Central memory CD8-positive, alpha-beta T cell (primary cell): Measurements from ENCODE around the gene BNIP2.

Source experiments
- ATAC-seq: fragments of 150-1000 bp; cut with Tn5 transposase; replicated peaks from 2 replicates; pipeline ENCODE4 v1.10.0; 2022; ENCODE audit warnings: mild to moderate bottlenecking, moderate FRiP score, moderate number of reproducible peaks; ENCODE audit not compliant: poor library complexity, severe bottlenecking; ENCODE audit errors: extremely low read depth
- DNase-seq, 2 donors: peaks; one replicate each; pipeline ENCODE4 v3.0.0; 2021; ENCODE audit warnings: low spot score in 2 of 2
- H3K27ac Mint-ChIP-seq: one replicate; pipeline ENCODE4 v1.8.0; 2022; ENCODE audit warnings: low read depth, mild to moderate bottlenecking, moderate library complexity, mixed read lengths
- H3K27me3 Mint-ChIP-seq: one replicate; pipeline ENCODE4 v1.8.0; 2022; ENCODE audit warnings: mixed read lengths
- H3K36me3 Mint-ChIP-seq: one replicate; pipeline ENCODE4 v1.8.0; 2022; ENCODE audit warnings: mild to moderate bottlenecking, moderate library complexity, mixed read lengths; ENCODE audit not compliant: insufficient read depth
- H3K4me1 Mint-ChIP-seq: one replicate; pipeline ENCODE4 v1.8.0; 2022; ENCODE audit warnings: mixed read lengths
- H3K4me3 Mint-ChIP-seq: one replicate; pipeline ENCODE4 v1.8.0; 2022; ENCODE audit warnings: mild to moderate bottlenecking, moderate library complexity, mixed read lengths
- H3K9me3 Mint-ChIP-seq: one replicate; pipeline ENCODE4 v1.8.0; 2022; ENCODE audit warnings: mixed read lengths

The BNIP2 gene

GRCh38 chr15:59680346-59680745 lies 8.8 kb downstream of the BNIP2 start:
- DNase-seq (no peak), ATAC-seq (no peak)
- Mint-ChIP-seq H3K9me3 (no peaks in the 10 kb centered on the region), H3K4me1 (peaks cover 9% of the 10 kb centered on the region), H3K27ac (no peak overlapping the region), H3K27me3 (no peaks in the 10 kb centered on the region), H3K4me3 (no peak overlapping the region), H3K36me3 (peaks cover 71% of the 10 kb centered on the region)

GRCh38 chr15:59678620-59679019 lies 10.5 kb downstream of the BNIP2 start:
- no peaks in the 10 kb centered on the region for H3K27me3 Mint-ChIP-seq
- no peaks in the 10 kb centered on the region for H3K9me3 Mint-ChIP-seq
- DNase-seq (no peak), ATAC-seq (no peak)
- peaks cover 85% of the 10 kb centered on the region for H3K36me3 Mint-ChIP-seq
- no peak overlapping the region for H3K27ac Mint-ChIP-seq
- no peaks in the 10 kb centered on the region for H3K4me1 Mint-ChIP-seq
- no peak overlapping the region for H3K4me3 Mint-ChIP-seq

GRCh38 chr15:59678172-59678571 lies 10.9 kb downstream of the BNIP2 start:
- Mint-ChIP-seq H3K4me1 (no peaks in the 10 kb centered on the region), H3K4me3 (no peak overlapping the region), H3K36me3 (peaks cover 88% of the 10 kb centered on the region), H3K27ac (no peak overlapping the region), H3K27me3 (no peaks in the 10 kb centered on the region), H3K9me3 (no peaks in the 10 kb centered on the region)
- ATAC-seq (no peak), DNase-seq (no peak)

- Mint-ChIP-seq H3K9me3 (no peaks in the 10 kb centered on the region), H3K27ac (no peak overlapping the region), H3K4me1 (no peaks in the 10 kb centered on the region), H3K4me3 (no peak overlapping the region), H3K27me3 (no peaks in the 10 kb centered on the region), H3K36me3 (peaks cover 87% of the 10 kb centered on the region)
- no peak for ATAC-seq
- DNase-seq: no peak
Measured at GRCh38 chr15:59676565-59676964, 12.6 kb downstream of the BNIP2 start.

GRCh38 chr15:59674361-59674877 lies 14.7 kb downstream of the BNIP2 start:
- no peaks in the 10 kb centered on the region for H3K27me3 Mint-ChIP-seq
- no peaks in the 10 kb centered on the region for H3K4me1 Mint-ChIP-seq
- ATAC-seq (no peak), DNase-seq (no peak)
- H3K4me3 Mint-ChIP-seq: no peak overlapping the region
- H3K36me3 Mint-ChIP-seq: peaks cover 88% of the 10 kb centered on the region
- no peak overlapping the region for H3K27ac Mint-ChIP-seq
- no peaks in the 10 kb centered on the region for H3K9me3 Mint-ChIP-seq

- Mint-ChIP-seq H3K9me3 (no peaks in the 10 kb centered on the region), H3K27ac (no peak overlapping the region), H3K27me3 (no peaks in the 10 kb centered on the region), H3K36me3 (peaks cover 58% of the 10 kb centered on the region), H3K4me3 (no peak overlapping the region), H3K4me1 (peaks cover 5% of the 10 kb centered on the region)
- no peak for DNase-seq
- ATAC-seq: no peak
Measured at GRCh38 chr15:59668556-59668955, 20.6 kb downstream of the BNIP2 start.

GRCh38 chr15:59662260-59662659 lies 26.9 kb downstream of the BNIP2 start:
- Mint-ChIP-seq H3K9me3 (no peaks in the 10 kb centered on the region), H3K4me3 (no peak overlapping the region), H3K4me1 (peaks cover 5% of the 10 kb centered on the region), H3K27ac (no peak overlapping the region), H3K27me3 (no peaks in the 10 kb centered on the region), H3K36me3 (peaks cover 41% of the 10 kb centered on the region)
- DNase-seq (no peak), ATAC-seq (no peak)

- no peak overlapping the region for H3K4me3 Mint-ChIP-seq
- DNase-seq (no peak), ATAC-seq (no peak)
- H3K36me3 Mint-ChIP-seq: peaks cover 26% of the 10 kb centered on the region
- H3K4me1 Mint-ChIP-seq: no peaks in the 10 kb centered on the region
- H3K27ac Mint-ChIP-seq: no peak overlapping the region
- no peaks in the 10 kb centered on the region for H3K9me3 Mint-ChIP-seq
- no peaks in the 10 kb centered on the region for H3K27me3 Mint-ChIP-seq
Measured at GRCh38 chr15:59659366-59659765, 29.8 kb downstream of the BNIP2 start.

GRCh38 chr15:59657635-59658125 lies 31.4 kb downstream of the BNIP2 start:
- Mint-ChIP-seq H3K27me3 (no peaks in the 10 kb centered on the region), H3K9me3 (no peaks in the 10 kb centered on the region), H3K36me3 (peaks cover 21% of the 10 kb centered on the region), H3K27ac (no peak overlapping the region), H3K4me3 (no peak overlapping the region), H3K4me1 (peaks cover 4% of the 10 kb centered on the region)
- DNase-seq (no peak), ATAC-seq (peak; percentile 20)

GRCh38 chr15:59656897-59657634 lies 32.1 kb downstream of the BNIP2 start, which contains the start of gene GTF2A2:
Gene GTF2A2, minus strand, starts transcription at chr15:59657515. Its CDS starts 5,238 bp downstream, at chr15:59652277.
- Mint-ChIP-seq H3K4me3 (no peak within 1 kb of the TSS), H3K36me3 (peaks cover 18% of the 10 kb centered on the region), H3K9me3 (no peaks in the 10 kb centered on the region), H3K27ac (no peak within 1 kb of the TSS), H3K27me3 (no peaks in the 10 kb centered on the region), H3K4me1 (peaks cover 6% of the 10 kb centered on the region)
- ATAC-seq (peak; percentile 99), DNase-seq (peak; percentile 82 to 84)

GRCh38 chr15:59654046-59654445 lies 35.1 kb downstream of the BNIP2 start:
- no peak for ATAC-seq
- H3K4me1 Mint-ChIP-seq: peaks cover 6% of the 10 kb centered on the region
- H3K27me3 Mint-ChIP-seq: no peaks in the 10 kb centered on the region
- no peak for DNase-seq
- H3K27ac Mint-ChIP-seq: no peak overlapping the region
- H3K4me3 Mint-ChIP-seq: no peak overlapping the region
- no peaks in the 10 kb centered on the region for H3K9me3 Mint-ChIP-seq
- H3K36me3 Mint-ChIP-seq: peaks cover 12% of the 10 kb centered on the region

GRCh38 chr15:59649603-59650002 lies 39.5 kb downstream of the BNIP2 start:
- peaks cover 8% of the 10 kb centered on the region for H3K4me1 Mint-ChIP-seq
- H3K4me3 Mint-ChIP-seq: no peak overlapping the region
- no peak overlapping the region for H3K27ac Mint-ChIP-seq
- no peaks in the 10 kb centered on the region for H3K9me3 Mint-ChIP-seq
- peaks cover 22% of the 10 kb centered on the region for H3K36me3 Mint-ChIP-seq
- H3K27me3 Mint-ChIP-seq: no peaks in the 10 kb centered on the region
- no peak for ATAC-seq
- DNase-seq: no peak

GRCh38 chr15:59647085-59647484 lies 42.0 kb downstream of the BNIP2 start:
- H3K4me1 Mint-ChIP-seq: peaks cover 5% of the 10 kb centered on the region
- peaks cover 27% of the 10 kb centered on the region for H3K36me3 Mint-ChIP-seq
- H3K27ac Mint-ChIP-seq: no peak overlapping the region

More at GRCh38 chr15:59647085-59647484, 42.0 kb downstream of the BNIP2 start:
- DNase-seq: no peak
- Mint-ChIP-seq H3K27me3 (no peaks in the 10 kb centered on the region), H3K4me3 (no peak overlapping the region), H3K9me3 (no peaks in the 10 kb centered on the region)
- no peak for ATAC-seq
